ENCODE measurements around the gene APLF.
"Not testable (repeated sequence)": the region's sequence is repeated elsewhere in the genome, so short reads cannot be mapped to it uniquely, and the experiment has no call there.

Gene APLF

DNA sequence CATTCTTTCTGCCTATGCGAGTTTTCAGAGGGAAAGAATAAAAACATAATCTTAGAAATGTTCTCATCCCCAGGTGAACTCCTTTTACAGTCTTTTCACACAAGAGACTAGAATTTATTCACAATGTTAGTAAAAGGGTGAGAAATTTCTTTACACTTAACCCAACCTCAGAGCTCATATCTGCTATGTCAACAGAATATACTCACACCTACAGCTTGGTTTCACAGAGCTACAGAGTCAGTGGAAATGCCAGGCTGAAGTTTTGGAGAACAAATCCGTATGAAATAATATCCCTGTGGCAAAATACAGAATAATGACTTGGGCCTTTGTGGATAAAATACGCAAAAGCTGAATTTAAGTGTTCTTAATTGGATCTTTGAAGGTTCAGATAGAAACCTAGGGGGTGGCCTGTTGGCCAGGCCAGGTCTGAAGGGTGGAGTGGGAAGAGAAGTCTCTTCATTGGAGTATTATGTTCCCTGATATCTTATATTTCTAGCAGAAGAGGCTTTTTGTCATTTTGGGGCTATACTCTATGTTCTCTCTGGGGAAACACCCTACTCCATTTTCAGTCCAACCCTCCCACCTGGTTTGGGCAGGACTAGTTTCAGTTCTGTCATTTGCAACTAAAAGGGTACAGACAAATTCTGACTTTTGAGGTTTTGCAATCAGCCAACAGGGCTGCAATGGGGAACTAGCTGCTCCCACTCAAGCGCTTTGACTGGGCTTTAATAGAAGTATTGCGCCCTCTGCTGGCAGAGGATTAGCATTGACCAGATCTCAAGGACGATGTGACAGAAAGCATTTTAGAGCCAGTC is 26.0 kb upstream of the APLF start:
- peak; percentile 92 for DNase-seq (ENCODE audit: low spot score)

DNA sequence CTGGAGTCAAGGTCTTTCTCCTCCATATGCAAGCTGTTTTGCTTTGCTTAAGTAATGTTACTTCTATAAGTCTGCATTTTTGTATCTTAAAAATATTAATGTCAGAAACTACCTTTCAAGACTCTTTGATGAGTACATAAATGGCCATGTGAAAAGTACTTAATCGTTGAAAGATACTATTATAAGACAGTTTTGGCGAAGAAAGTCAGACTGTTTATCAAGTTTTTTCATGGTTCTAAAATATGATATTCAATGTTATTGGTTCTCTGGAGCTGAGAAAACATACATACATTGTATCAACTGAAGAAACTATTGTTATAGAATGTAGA is 25.4 kb upstream of the APLF start:
- no peak for DNase-seq (ENCODE audit: low spot score)

DNA sequence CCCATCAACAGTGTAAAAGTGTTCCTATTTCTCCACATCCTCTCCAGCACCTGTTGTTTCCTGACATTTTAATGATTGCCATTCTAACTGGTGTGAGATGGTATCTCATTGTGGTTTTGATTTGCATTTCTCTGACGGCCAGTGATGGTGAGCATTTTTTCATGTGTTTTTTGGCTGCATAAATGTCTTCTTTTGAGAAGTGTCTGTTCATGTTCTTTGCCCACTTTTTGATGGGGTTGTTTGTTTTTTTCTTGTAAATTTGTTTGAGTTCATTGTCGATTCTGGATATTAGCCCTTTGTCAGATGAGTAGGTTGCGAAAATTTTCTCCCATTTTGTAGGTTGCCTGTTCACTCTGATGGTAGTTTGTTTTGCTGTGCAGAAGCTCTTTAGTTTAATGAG is 21.0 kb upstream of the APLF start:
- not testable (repeated sequence) for DNase-seq (ENCODE audit: low spot score)

DNA sequence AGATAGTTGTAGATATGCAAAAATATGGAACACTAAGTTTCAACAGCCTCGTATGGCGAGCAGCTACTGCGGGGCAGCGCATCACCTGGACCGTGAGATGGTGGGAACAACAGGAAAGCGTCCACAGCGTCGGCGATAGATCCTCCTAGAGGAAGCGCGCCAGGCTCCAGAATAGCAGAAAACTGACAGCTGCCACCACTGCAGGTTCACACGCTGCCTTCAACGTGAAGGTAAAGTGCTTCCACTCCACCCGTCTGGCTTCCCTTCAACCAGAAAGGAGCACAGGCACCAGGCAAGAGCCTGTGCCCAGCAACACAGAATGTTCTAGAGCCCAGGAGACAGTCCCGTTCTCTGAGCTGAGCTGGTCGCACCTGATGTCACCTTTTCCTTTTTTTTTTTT is 20.3 kb upstream of the APLF start:
- DNase-seq (ENCODE audit: low spot score): no peak

DNA sequence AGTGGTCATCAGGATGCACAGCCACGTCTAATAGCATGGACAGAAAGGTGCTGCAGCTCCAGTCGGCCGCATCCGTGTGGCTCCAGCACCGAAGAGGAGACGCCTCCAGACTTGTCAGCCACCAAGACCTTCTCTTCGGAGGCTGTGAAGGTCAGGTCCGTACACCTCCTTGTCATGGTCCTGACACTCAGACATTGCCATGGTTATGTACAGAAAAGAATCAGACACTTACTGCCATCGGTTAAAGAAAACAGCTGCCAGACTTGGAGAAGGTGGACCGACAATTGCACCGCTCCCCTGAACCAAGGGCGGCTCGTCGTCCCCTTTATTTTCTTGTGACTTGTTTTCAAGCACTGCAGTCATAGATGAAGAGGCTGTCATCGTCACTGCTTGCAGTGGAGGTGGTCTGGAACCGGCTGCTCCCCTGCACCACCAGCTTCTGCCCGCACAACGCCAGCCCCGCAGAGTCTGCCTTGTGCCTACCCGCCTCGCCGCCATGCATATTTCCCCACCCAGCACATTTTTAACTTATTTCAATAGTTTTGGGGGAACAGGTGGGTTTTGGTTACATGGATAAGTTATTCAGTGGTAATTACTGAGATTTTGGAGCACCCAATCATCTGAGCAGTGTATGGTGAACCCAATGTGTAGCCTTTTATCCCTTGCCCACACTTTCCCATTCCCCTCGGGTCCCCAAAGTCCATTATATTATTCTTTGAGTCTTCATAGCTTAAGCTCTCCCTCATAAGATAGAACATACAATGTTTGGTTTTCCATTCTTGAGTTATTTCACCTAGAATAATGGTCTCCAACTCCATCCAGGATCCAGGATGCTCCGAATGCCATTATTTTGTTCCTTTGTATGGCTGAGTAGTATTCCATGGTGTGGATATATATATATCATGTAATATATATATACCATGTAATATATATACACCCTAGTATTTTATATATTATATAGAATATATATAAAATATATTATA is 18.4 kb upstream of the APLF start:
- DNase-seq (ENCODE audit: low spot score): no peak

DNA sequence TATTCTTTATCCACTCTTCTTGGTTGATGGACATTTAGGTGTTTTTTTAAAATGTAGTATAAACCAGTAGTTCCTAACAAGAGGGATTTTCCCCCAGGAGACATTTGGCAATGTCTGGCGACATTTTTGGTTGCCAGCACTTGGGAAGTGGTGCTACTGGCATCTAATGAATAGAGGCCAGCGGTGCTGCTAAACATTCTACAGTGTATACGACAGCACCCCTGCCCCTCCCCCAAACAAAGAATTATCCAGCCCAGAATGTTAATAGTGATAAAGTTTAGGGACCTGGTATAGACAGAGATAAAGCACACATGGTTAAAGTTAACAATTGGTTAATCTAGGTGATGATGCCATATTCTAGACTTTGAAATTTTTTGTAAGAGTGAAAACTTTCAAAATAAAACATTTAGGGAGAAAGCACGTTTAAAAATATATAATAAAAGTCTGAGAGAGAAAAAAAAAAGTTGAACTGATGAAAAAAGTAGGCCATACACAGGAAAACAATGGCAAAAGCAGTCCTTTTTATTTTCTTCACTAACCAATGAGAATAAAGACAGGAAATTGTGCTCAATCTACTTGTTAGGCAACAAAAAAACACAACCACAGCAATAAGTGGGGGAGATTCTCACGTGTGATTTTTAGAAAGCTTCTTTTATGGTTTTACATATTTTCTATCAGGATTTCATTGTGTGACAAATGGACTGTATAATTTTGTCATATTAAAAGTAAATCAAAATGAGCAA is 15.1 kb upstream of the APLF start:
- no peak for DNase-seq (ENCODE audit: low spot score)

DNA sequence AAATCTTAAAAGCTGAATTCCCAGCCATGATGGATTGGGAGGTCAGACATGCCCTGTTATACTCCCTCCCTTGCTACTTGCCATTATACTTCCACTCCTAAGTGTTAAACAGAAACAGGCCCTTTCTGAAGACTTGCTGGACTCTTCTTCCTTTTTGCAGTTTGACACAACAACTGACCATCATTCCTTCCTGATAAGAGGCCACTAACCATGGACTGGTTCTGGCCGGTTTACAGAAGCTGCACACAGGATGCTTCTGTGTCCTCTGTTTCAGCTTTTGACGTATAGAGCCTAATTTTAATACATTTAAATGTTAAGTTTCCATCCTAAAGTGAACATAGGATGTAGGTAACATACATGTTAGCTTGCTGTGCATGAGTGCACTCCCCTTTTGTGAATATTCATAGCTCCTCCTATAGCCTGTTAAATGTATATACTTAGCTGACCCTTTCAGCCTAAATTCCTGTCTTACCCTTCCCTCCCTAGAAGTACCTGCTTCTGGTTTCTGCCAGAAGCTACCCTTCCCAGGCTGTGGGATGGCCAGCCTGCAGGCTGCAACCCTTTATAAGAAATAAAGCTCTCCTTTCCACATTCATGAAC is 13.5 kb upstream of the APLF start:
- no peak for DNase-seq (ENCODE audit: low spot score)

DNA sequence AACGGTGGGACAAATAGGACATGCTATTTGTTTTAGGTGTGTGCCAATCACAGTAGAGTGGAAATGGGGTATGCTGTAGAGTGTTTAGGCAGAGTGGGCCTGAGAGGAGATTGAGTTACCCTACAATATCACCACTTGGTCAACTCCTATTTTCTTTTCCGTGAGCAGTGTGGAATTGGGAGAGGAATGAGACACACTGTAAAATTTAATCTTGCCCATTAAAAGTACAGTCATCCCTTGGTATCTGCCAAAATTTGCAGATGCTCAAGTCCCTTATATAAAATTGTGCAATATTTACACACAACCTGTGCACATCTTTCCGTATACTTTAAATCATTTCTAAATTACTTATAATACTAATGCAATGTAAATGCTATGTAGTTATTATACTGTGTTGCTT is 12.7 kb upstream of the APLF start:
- DNase-seq (ENCODE audit: low spot score): no peak

DNA sequence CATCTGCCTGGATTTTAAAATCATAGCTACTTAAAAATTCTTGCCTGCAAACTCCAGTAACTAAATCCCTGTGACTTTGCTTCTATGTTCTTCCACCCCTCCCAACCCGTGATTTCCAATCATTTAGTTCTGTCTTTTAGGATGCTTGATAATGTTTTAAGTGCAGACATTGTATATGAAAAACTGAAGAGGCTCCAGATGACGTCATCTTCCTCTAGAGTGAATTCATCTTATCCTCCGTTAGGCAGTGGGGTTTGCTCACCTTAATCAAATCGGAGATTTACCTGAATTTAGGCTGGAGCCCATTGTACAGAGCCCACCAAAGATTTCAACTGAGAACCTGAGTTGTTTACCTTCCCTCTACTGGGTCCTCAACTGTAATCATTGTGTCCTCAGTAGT is 11.2 kb upstream of the APLF start:
- no peak for DNase-seq (ENCODE audit: low spot score)

DNA sequence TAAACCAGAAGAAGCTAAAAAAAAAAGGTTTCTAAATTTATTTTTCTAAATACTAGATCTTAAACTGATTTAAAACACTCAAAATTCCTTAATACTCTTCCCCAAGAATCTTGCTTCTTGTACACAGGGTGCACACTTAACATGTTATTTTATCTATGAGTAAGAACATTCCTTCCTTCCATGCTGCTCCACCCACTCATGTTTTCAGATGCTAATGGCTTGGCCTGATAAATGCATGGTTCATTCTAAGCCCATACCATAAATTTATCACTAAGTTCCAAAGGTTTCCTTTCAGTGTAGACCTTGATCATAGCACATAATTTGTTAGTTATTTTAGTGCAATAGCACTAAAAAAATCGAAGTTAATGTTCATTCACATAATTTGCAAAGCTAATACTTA is 8.4 kb upstream of the APLF start:
- no peak for DNase-seq (ENCODE audit: low spot score)

DNA sequence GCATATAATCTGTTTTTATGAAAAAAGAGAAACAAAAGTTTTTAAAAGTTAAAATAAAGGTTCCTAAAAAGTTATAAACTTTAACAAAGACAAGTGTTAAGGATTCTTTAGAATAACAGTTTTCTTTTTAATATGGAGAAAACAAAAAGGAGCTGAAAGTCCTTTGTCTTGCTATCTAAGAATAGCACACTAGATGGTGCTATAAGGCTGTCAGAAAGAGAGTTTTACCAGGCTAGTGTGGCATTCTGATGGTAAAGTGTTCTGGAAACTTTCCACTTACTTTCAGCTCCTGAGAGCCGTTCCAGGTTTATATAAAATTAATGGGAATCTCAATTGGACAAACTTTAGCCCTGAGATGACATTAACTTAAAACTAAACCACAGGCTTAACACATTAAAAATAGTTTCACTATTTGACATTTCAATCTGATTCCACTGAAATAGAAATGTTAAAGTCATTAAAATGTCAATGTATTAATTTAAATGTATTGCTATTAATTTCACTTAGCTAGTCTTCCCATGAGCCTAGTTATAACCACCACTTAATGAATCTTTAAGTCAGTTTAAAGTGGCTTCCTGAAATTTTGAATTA is 4.0 kb upstream of the APLF start:
- DNase-seq (ENCODE audit: low spot score): peak; percentile 72

DNA sequence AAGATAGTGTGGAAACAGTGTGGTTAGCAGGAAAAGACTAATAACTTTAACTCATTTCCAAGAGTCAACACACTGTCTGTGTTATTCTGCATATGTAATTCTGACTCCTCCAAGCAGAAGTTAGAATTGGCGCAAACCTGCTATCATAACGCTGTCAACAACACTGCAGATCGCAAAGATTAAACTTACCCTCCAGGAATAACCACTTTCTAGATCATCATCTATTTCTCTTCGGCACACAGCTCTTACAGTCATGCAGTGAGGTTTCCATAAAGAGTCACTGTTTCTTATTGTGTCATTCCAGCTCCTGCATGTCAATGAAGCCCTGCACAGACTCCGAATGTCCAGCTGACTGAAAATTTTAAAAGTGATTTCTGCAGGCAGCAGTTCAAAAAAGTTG is 2.7 kb upstream of the APLF start:
- peak; percentile 20 for DNase-seq (ENCODE audit: low spot score)

DNA sequence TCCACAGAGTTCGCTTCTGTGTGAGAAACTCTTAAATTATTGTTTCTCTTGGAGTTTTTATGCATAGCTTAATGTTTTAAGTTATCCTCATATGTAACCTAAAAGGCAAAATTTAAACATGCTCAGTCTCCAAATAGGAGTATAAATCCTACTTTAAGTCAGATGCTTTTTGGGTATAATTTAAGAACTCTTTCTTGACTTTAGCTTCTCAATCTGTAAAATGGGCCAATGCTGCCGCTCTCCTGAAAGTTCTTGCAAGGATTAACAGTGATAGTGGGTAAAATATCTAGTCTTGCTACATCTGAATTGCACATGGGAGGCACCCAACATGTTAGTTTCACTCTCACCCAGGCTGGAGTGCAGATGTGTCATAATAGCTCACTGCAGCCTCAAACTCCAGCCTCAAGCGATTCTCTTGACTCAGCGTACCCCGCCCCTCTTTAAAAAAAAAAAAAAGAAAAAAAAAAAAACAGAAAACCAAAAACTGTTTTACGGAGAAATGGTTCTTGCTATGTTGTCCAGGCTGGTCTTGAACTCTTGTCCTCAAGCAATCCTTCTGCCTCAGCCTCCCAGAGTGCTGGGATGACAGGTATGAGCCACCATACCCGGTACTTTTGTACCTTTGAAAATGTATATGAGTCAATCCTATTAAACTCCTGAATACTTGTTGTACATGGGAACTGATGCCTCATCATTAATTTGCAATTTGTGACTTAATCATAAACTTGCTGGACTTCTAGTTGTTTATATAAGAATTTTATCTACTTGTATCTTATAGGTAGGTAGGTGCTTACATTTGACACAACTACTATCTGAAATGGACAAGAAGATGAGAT is 2.1 kb upstream of the APLF start:
- peak; percentile 75 for DNase-seq (ENCODE audit: low spot score)

DNA sequence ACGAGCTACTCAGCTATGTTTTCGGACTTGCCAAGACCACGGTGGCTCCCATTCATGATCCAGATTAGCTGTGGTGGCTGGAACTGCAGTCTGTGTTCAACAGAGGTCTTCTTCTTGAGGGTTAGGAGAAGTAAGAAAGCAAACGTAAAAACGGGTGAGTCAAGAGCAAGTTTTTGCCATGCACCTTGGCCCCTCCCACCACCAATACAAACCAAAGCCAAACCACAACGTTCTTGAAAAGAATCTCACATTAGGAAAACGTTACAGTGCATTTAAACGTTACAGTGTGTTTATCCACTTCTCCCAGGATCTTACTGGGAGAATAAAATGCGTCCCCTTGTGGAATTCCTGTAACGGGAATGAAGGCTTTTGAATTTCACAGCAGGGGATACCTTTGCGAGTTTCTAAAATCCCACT is 1.0 kb upstream of the APLF start:
- peak; percentile 73 for DNase-seq (ENCODE audit: low spot score)

DNA sequence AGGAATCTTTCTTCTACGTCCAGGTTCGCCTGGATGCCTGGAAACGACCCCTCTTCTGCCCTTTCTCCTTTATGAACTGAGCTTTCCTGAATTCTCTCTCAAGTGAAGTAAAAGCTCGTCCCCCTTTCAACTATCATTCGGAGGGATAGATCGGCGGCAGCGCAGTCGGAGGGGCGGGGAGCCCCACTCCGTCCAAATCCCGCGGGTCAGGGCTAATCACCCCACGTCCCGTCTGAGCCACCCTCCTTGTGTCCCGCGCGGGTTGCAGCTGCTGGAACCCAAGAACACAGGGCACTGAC is 658 bp upstream of the APLF start:
- no peak for DNase-seq (ENCODE audit: low spot score)

DNA sequence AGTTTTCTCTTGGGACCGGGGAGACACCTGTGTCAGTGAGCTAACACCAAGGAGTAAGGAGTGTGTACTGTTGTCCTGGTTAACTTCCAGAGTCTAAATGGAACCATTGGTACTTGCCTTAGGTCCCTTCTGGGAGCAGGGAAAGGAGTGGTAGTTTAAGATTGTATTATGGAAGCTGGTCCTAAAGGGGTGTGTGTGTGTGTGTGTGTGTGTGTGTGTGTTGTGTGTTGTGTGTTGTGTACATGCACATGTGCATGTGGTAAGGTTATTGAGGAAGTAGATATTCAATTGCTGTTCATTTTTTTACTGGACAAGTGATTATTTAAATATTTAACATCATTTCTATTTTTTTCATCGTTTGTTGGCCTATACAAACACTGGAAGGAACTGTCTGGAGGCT is 1.4 kb downstream of the APLF start:
- no peak for DNase-seq (ENCODE audit: low spot score)

DNA sequence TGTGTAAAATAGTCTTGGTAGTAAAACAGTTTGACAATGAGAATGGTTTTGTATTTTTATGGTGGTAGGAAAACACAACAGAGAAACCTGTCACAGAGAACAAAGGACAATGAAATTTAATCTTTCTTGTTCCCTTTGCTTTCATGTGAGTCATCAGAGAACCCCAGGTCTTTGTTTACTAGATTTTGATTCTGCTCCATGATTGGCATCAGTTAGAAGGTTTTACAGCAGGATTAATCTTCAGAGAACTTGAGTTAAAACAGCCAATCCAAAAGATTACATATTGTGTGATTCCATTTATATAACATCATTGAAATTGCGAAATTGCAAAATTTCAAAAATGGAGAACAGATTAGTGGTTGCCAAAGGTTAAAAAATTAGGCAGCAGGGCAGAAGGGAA is 2.5 kb downstream of the APLF start:
- DNase-seq (ENCODE audit: low spot score): no peak

DNA sequence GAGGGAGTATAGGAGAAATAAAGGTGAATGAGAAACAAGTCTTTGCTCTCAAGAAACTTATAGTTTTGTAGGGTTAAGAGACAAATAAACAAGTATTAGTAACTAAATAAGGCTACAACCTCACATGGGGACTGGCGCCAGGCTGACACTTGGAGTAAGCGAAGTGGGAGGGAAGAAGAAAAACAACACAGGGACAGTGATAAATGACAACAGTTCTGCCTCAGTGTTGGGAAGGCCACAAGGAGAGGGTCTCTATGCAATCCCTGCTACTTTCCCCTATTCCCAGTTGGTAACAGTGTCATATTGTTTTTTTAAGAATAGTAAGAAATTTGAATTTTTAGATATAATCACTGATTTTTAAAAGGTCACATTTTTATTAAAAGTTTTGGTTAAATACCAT is 4.0 kb downstream of the APLF start:
- no peak for DNase-seq (ENCODE audit: low spot score)

DNA sequence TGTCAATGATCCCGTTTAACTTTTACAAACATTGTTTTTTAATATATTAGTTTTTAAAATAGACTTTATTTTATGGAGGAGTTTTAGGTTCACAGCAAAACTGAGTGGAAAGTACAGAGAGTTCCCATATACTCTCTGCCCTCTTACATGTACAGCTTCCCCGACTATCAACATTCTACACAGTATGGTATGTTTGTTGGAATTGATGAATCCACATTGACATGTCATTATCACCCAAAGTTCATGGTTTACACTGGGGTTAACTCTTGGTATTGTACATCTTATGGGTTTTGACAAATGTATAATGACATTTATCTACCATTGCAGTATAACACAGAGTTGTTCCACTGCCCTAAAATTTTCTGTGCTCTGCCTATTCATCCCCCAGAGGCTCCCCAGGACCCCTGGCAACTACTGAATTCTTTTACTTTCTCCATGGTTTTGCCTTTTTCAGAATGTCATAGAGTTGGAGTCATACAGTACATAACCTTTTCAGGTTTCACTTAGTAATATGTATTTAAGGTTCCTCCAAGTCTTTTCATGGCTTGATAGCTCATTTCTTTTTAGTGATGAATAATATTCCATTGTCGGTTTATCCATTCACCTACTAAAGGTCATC is 5.5 kb downstream of the APLF start:
- no peak for DNase-seq (ENCODE audit: low spot score)

DNA sequence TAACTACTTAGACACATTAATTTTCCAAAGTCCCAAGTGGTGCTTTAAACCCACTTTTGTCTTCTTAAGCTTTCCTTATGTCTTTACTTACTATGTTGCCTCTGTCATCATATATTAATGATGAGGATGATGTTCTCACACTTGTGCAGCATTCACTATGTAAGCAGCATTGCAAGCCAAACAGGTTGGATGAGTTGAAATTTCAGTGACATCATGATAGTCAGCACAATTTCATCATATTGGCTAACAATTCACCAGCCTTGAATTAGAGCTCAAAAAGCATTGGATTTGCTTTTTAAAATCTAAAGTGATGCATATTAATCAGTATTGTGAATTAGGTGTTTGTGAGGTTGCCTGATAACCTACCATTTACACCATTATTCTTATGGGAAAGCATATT is 7.7 kb downstream of the APLF start:
- DNase-seq (ENCODE audit: low spot score): no peak

DNA sequence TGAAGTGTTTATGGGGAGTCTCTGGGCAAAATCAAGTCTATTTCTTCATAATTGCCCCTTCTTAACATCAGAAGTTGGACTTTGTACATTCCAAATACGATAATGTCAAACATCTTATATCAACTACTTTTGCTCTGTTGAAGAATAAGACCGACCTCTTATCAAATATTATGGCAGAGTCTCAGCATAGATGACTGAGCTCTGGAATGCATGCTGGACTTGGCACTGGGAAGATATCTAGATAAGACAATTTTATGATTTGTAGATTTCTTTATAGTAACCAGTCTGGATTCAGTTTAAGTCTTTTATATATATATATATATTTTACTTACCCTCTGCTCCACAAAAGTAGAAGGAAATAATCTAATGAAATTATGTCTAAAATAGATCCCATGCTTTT is 8.2 kb downstream of the APLF start:
- no peak for DNase-seq (ENCODE audit: low spot score)

All from CD4-positive, alpha-beta T cell treated with Interleukin-2 at 100 ng/mL for 4 hours (primary cell).